Endometrium (tissue), 2 donors: Measurements from ENCODE around the gene CDK14.
A peak's percentile ranks its signal among the peaks of the same experiment; 100 is the strongest.
"Not testable (repeated sequence)": the region's sequence is repeated elsewhere in the genome, so short reads cannot be mapped to it uniquely, and the experiment has no call there.

Experiments
- FAIRE-seq: peaks from 2 replicates; lab custom pipeline; 2012; peaks lifted over from hg19 to GRCh38; lab: Jason Lieb, UNC
- donor health status: control.
- donor health status: control.

Gene CDK14

DNA sequence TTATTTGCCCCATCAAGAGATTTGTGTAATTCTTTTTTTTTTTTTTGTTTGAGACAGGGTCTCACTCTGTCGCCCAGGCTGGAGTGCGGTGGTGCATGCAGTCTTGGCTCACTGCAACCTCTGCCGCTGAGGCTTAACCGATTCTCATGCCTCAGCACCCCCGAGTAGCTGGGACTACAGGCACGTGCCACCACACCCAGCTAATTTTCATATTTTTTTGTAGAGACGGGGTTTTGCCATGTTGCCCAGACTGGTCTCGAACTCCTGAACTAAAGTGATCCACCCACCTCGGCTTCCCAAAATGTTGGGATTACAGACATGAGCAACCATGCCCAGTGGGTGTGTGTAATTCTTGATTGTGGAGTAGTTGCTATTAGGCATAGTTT lies 161.4 kb downstream of the CDK14 start:
- FAIRE-seq: not testable (repeated sequence)

DNA sequence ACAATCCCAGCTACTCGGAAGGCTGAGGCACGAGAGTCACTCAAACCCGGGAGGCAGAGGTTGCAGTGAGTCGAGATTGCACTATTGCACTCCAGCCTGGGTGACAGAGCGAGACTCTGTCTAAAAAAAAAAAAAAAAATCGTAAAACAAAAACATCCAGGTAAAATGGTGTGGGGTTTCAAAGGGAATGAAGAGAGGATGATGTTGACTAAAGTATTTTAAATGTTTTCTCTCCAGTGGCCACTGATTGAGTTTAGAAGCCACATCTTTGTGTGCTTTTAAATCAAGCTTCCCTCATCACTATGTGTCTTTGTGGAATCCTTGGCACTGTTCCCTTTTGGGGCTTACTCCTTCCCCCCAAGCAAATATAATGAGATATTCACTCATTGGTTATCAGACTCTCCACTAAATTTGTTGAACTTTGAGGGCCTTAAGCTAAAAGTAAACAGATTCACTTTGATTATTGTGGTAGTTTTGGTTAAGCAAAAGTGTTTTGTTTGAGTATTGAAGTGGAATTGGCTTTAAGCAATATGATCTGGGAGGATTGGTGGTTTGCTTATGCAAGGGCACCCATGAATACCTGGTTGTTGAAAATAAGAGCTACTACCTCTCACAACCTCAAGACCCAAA lies 162.9 kb downstream of the CDK14 start:
- no peak for FAIRE-seq

DNA sequence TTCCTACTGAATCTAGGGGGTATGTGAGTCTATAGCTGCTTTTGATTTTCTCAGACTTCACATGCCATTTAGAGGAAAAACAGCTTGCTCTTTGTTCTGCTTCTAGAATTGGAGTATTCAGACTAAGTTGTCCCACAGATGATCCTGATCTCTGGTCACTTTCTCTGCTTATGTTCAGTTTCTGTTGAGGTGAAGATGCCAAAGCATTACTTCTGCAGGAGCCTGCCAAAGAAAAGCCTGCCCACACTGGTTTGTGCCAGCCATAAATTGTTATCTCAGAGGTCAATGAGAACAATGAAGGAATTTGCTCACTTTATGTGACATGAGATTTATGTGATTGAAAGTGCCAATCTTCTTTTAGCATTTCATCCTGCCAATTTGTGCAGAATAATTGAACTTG lies 163.6 kb downstream of the CDK14 start:
- FAIRE-seq: no peak

DNA sequence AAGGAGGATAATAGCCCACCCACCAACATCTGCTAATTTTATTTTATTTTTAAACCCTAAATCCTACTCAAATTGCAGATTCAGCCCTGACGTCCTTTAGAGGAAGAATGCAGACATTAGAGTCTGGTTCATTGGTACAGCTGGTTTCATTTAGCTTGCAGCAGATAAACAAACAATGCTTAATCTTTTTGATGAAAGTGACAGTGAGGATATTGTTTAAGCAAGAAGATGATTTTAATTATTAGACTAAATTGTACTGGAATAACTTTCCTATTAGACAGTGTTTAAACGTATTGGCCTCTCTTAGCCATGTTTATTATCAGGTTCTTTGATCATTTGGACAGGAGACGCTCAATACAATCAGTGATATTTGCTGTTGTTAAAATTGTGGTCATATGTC lies 164.8 kb downstream of the CDK14 start:
- peak; percentile 51 for FAIRE-seq

DNA sequence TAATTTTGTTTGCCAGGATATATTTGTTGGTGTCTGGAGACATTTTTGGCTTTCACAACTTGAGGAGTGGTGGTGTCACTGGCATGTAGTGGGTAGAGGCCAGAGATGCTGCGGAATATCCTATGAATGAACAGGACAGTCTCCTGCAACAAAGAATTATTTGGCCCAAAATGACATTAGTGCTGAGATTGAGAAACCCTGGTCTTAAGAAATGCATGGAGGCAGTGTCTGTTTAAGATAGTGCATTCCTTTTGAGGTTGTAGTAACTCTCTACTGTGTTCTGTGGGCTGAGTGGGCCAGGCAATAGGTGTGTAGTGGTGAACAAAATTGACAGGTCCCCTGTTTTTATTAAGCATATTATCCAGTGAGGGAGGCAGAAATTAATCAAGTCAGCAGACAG lies 165.5 kb downstream of the CDK14 start:
- FAIRE-seq: no peak

DNA sequence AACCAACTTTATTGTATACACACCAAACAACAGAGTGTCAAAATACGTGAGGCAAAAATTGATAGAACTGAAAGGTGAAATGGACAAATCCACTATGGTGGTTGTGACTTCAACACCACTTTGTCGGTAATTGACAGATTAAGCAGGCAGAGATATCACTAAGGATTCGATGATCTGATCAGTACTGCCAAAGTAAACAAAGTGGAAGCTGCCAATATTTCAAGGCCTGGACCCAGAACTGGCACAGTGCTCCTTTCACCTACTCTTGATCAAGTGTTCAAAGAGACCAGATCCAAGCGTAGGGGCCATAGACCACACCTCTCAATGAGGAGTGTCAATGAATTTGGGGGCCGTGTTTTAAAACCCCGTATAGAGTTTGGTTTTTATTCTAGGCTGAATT lies 167.0 kb downstream of the CDK14 start:
- no peak for FAIRE-seq

DNA sequence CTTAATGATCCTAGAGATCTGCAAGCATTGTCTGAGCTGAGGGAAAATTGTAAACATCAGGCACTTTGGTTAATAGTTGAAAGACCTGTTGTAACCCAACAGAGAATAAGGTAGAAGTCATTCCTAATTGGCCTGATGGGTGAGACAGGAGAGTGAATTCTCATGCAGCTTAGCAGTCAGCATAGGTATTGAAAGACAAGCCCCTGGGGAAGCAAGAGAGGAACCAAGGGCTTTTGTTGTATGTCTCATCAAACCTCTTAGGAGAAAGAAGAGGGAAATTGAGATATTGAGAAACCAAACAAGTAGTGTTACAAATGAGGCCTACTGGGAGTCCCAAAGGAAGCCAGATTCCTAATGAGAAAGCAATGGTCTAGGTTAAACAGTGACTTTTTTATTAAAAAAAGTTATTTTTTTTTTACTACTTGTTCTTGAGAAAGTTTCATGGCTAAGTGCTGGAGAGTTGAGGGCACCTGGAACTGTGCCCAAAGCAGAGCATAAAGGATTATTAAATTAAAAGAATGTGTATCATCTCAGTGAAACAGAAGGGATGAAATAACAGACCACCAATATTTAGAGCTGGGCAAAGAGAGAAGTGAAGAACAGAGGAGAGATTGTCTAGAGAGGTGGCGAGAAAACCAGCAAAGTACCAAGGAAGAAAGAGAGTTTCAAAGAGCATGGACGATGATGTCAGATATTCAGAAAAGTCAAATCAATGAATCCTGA lies 168.9 kb downstream of the CDK14 start:
- FAIRE-seq: no peak

DNA sequence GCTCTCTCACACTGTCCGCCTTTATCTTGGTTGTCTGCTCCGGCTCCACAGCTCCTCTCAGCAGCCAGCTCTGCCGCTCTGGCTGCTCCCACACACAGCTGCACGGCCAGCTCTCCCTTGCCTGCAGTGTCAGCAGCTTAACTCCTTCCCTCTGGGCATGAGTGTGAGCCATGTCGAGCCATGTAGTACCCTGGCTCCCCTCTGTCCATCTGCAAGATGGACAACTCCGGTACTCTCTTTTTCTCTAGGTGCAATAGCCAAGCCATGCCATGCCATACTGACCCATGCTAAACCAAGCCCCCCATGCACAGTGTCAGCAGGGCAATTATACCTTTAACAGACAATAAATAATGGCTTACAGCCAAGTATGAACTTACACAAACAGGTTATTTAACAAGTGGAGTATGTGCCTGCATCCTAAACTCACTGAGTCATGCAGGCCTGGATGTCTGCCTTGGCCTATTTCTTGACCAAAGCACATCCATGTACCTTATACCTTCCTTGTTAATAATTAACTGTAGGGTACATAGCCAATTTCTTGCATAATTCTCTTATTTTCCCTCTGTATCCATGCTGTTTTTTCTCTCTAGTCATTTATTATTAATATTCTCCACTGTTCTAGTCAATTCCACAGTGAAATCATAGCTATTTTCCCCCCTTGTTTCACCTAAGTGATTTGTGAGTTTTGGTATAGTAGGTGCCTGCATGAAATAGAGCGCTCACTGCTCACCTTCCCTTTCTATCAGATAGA lies 170.9 kb downstream of the CDK14 start:
- FAIRE-seq: no peak

DNA sequence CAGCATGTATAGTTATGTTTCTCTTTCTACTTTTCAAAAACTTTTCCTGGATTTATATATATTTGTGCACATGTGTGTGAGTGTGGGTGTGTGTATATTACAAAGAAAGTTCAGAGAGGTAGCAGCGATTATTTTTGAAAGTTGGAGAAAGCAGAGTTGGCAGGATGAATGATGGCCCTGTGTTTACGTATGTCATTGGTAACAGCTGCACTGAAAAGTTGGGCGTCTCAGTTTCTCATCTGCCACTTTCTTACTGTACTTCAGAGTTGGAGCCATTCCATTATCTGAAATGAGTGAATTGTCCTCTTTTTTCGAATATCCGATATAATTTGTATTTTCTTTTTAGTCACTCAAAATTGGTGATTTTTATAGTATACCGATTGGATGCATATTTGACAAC lies 172.2 kb downstream of the CDK14 start:
- FAIRE-seq: no peak

DNA sequence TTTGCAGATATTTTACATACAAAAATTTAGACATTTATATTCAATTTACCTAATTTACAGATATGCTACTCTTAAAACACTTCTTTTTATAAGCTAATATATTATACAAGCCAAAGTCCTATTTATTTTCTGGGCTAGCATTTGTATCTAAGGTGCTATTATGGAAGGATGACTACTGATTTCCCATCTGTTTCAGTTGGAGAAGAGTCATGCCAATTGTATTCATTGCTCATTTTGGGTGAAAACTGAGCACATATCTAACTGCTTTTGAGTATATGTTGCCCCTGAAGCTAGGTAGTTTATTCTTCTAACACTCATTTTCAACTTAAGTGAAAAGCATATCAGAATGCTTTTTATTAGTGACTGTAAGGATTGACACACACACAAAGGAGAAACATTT lies 172.9 kb downstream of the CDK14 start:
- FAIRE-seq: no peak

DNA sequence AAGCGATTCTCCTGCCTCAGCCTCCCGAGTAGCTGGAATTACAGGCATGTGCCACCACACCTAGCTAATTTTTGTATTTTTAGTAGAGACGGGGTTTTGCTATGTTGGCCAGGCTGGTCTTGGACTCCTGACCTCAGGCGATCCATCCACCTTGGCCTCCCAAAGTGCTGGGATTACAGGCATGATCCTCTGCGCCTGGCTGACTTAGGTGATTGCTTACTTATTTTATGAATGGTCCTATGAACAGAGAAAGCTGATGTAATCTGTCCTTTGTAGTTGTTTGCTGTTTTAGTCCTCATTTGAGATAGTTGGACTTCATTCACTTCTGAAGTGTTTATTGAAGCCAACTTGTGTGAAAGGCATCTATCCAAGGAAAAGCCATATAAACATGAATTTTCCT lies 173.4 kb downstream of the CDK14 start:
- FAIRE-seq: not testable (repeated sequence)

DNA sequence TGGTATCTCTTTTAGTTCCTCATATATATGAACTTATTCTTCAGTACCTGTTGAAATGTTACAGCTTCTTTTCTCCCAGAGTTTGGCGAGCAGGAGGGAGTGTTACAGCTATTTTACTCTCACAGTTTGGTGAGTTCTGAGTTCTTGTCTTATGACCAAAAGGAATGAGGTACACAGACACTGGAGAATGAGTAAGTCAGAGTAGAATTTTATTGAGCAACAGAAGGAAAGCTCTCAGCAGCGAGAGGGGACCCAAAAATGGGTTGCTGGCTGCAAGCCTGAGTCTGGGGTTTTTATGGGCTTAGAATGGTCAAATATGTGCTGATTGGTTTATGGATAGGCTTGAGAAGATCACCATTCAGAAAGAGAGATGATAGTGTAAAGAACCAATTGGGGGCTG lies 175.2 kb downstream of the CDK14 start:
- no peak for FAIRE-seq

DNA sequence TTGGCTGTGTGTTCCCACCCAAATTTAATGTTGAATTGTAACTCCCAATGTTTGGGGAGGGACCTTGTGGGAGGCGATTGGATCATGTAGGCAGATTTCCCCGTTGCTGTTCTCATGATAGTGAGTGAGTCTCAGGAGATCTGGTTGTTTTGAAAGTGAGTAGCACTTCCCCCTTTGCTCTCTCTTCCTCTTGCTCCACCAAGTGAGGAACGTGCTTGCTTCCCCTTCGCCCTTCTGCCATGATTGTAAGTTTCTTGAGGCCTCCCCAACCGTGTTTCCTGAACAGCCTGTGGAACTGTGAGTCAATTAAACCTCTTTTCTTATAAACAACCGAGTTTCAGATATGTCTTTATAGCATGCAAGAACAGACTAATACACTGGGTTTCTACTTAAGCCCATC lies 176.3 kb downstream of the CDK14 start:
- FAIRE-seq: no peak

DNA sequence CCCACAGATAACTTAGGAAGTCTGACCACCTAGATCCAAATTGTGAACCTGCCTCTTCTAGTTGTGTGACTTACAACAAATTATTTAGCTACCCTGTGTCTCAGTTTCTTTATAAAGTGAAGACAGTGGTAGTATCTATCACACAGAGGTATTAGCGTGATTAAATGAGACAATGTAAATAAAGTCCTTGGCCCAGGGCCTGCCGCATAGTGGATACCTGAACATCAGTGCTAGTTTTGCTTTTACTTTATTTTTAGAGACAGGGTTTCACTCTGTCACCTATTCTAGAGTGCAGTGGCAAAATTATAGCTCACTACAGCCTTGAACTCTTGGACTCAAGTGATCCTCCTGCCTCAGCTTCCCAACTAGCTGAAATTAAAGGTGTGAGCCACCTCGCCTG lies 177.1 kb downstream of the CDK14 start:
- no peak for FAIRE-seq

DNA sequence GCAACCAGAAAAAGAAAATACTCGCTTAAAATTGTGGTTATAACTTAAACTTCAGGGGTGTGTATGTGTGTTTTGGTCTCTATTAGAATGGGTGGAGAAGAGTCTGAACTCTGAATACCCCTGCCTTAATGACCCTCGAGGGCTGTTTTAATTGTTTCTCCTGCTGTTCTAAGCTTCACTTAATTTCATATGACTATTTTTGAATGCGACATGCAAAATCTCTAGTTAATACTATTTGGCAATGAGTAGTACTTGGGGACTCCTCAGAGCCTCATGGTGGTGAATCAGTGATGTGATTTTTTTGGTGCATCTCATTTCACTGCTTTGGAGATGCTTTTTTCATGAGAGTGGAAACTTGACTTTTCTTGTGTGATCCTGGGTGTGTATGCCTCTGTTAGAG lies 178.6 kb downstream of the CDK14 start:
- no peak for FAIRE-seq

DNA sequence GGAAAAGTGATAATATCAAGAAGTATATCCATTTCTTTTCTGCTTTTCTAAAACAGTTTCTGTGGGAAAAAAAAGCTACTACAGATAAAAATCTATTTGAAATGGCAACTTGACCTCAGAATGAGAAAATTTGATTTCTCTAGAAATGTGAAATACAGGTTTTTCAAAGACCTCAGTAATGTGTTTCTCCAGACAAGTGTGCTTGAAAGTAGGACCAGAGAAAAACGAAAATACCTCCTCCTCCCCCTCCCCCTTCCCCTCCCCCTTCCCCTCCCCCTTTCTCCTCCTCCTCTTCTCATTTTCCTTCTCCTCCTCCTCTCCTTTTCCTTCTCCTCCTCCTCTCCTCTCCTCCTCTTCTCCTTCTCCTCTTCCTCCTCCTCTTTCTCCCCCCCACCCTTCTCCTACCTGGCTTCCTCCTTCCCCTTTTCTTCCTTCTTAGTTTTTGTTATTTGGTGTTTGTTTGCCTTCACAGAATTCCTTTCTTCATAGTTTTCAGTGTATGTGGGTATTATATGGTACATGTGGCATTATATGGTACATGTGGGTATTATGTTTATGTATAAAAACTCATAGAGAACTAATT lies 179.4 kb downstream of the CDK14 start:
- FAIRE-seq: no peak

DNA sequence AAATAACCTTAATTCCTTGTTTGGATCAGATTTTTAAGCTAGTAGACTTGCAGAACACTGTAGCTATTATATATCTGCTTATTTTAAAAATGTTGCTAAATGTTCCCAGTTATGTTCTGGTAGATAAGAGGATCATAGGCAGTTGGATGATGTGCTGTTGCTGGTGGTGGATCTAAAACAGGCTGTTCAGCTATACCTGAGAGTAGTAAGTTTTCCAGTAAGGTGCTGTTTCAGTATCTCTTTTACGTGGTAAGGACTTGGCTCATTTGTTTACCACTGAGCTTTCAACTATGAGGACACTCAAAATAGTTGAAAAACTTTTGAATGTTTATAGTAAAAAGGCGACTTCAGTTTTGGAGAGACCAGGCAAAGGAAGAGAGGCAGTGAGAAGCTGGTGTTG lies 180.9 kb downstream of the CDK14 start:
- FAIRE-seq: no peak

DNA sequence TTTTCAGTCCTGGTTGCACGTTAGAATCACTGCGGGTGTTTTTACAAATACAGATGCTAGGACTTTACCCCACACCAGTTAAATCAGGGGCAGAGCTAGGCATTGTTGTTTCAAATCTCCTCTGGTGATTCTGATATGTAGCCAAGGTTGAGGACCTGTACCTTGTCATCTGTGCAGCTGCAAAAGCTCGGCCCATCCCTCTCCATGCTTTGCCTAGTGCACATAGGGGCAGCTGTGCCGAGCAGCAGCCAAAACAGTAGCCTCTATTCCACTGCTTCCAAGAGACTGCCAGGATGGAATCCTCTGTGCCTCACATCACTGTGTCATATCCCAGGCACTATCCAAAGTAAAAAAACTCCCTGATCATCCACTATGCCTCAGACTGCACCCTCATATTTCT lies 181.3 kb downstream of the CDK14 start:
- FAIRE-seq: no peak

DNA sequence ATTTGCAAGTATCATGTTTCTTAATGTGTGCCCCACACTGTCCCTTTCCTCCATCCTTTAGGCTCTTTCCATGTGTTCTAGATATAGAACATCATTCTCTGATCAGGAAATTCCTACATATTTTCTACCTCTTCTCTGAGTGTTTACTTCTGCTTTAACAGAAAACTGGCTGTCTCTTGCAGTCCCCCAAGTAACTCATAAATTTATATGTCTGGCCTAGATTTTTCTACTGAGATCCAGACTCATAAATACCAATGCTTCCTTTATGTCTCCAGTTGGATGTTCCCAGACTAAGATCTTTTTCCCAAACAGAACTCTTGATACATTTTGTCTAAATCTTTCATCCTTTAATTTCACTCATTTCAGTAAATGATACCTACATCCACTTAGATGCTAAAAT lies 181.8 kb downstream of the CDK14 start:
- FAIRE-seq: no peak

DNA sequence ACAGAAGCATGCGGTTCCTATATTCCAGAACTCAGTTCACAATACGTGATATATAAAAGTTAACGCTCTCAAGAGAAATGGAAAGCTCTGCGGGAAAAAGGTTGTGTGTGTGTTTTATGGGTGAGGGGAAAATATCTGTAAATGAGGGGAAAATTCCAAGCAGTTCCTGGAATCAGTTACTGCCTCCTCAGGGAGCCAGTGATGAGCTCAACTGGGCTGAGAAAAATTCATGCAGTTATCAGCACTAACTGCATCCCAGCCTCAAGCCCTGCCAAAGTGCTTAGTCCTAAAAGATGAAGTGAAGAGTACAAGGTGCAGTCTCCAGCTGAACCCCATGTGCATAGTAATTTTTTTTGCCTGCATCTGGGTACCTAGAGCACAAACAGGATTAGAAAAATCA lies 191.9 kb downstream of the CDK14 start:
- no peak for FAIRE-seq

DNA sequence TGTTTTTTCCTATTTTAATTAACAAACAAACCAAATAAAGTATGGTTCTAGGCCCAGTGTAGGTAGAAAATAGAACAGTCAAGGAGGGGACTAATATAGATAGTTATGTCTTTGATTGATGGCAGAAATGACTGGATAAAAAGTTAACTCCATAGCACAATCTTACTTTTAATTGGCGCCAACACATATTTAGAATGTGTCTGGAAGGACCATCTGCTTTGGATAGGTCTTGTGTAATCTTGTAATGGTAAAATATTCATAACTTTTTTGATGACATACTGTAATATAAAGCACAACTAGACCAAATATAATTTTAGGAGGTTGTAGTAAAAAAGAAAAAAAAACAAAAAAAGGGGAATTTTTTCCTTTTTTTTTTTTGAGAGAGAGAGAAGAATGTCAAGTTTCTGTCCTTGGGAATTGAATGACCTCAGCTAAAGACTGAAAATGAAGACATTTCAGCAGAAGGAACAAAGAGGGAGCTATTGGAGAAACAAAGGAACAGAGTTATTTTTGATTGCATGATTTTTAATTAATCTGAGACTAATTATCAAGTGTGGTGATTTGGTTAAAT lies 193.7 kb downstream of the CDK14 start:
- no peak for FAIRE-seq

DNA sequence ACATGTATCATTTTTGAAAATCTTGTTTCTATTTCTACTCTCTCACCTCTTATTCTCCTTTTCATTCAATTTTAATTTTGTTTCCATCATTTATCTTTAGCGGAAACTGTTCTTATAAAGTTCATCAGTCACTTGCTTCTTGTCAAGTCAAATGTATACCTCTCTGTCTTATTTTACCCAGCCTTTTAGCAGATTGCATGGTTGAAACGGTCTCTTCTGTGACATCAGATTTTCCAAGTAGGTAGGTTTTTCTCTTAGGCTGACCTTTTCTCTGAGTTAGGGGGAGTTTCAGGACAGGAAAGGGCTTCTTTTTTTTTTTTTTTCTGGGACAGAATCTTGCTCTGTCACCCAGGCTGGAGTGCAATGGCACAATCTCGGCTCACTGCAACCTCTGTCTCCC lies 195.5 kb downstream of the CDK14 start:
- FAIRE-seq: no peak

DNA sequence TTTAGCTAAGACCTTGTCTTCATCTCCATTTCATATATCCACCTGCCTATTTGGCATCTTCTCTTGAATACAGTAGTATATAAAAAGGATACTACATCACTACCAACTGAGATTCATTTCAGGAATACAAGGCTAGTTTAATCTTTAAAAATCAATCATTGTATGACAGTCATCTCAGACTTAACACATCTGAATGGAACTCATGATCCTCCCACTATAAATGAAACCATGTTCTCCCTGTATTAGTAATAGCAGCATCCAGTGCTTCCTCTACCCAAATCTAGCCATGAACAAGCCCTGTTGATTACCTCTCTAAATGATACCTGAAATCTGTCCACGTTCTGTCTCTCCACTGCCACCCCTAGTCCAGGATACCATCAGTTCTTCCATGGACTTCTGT lies 196.2 kb downstream of the CDK14 start:
- FAIRE-seq: no peak
